Testis (tissue), 3 donors: ENCODE data around the gene SNIP1. TPM values are rescaled to one million over a fixed set of nuclear protein-coding genes. Genes with fewer than 3 reads are reported as not detected.
"Not testable (repeated sequence)": the region's sequence is repeated elsewhere in the genome, so short reads cannot be mapped to it uniquely, and the experiment has no call there.

Experiments
- DNase-seq: peaks from one replicate; pipeline ENCODE4 v3.0.0-alpha.2; 2019
- H3K27ac ChIP-seq, 2 donors: fragments of 200-600 bp; sonication (generic); one replicate each; pipeline ENCODE4 v1.5.1; 2019
- H3K27me3 ChIP-seq: fragments of 200-600 bp; sonication (generic); one replicate; pipeline ENCODE4 v1.5.1; 2019
- H3K36me3 ChIP-seq: fragments of 200-600 bp; sonication (generic); one replicate; pipeline ENCODE4 v1.5.1; 2017; ENCODE audit warnings: low read depth; ENCODE audit errors: missing control alignments
- H3K4me1 ChIP-seq: fragments of 200-600 bp; sonication (generic); one replicate; pipeline ENCODE4 v1.5.1; 2019
- H3K4me3 ChIP-seq, 2 donors: fragments of 200-600 bp; sonication (generic); one replicate each; pipeline ENCODE4 v1.5.1; 2017 to 2019
- H3K9me3 ChIP-seq: fragments of 200-600 bp; sonication (generic); one replicate; pipeline ENCODE4 v1.5.1; 2017
- POLR2A ChIP-seq: fragments of 450-650 bp; IDR thresholded peaks from one replicate; pipeline ENCODE4 v1.6.1; 2017; ENCODE audit warnings: antibody characterized with exemption, mild to moderate bottlenecking, moderate library complexity
- WGBS, 2 donors: methylation state at CpG; one replicate each; pipeline ENCODE4 v1.1.5; 2018; 5-methylcytosine and 5-hydroxymethylcytosine counted together
- intact Hi-C: fragments of 100-400 bp; cut with DNase I; formaldehyde crosslinking; loops from one replicate; pipeline ENCODE4 v1.15.1; 2023; ENCODE audit warnings: low total_unique reads
- polyA plus RNA-seq: library from polyadenylated mRNA; stranded (reverse); fragments of 350-450 nt; fragmentation: Illumina TruSeq; extraction: RNeasy Lipid Tissue Mini Kit (QIAGEN cat#74804); gene quantifications from one replicate; pipeline ENCODE4 v1.2.3, GENCODE V29; 2014; ENCODE audit warnings: low read depth, low replicate concordance; ENCODE audit not compliant: insufficient read depth
- total RNA-seq, 2 donors: library from RNA; depleted of rRNA; stranded (reverse); fragments of >200 nt; gene quantifications; one replicate each; pipeline ENCODE4 v1.2.3, GENCODE V29; 2016
- TF ChIP-seq, protein P1 (sequence below), 3 experiments: fragments of 450-650 bp in 2 of 3; fragments of 200-600 bp in 1 of 3; sonication (generic) in 1 of 3; IDR thresholded peaks; one replicate each; pipeline ENCODE4 v1.5.1; 2016 to 2019; ENCODE audit warnings: antibody characterized with exemption in 3 of 3, mild to moderate bottlenecking in 2 of 3, moderate library complexity in 1 of 3

Gene SNIP1
- total and polyA plus RNA-seq, 3 donors from 2014 or later: 16.8 to 51.4 (median 33.7) TPM

GRCh38 chr1:37509181-37509580 is 44.9 kb downstream of the SNIP1 start:
- Histone ChIP-seq H3K27me3 (no peaks in the 10 kb centered on the region), H3K36me3 (no peaks in the 10 kb centered on the region), H3K9me3 (no peaks in the 10 kb centered on the region), H3K4me1 (peaks cover 5% of the 10 kb centered on the region), H3K4me3 (no peak overlapping the region), H3K27ac (no peak overlapping the region)
- WGBS, 2 donors: 89 to 92% methylated on average over 4 of the region's 4 CpGs
- no peak for TF ChIP-seq POLR2A
- TF ChIP-seq, protein P1, sequence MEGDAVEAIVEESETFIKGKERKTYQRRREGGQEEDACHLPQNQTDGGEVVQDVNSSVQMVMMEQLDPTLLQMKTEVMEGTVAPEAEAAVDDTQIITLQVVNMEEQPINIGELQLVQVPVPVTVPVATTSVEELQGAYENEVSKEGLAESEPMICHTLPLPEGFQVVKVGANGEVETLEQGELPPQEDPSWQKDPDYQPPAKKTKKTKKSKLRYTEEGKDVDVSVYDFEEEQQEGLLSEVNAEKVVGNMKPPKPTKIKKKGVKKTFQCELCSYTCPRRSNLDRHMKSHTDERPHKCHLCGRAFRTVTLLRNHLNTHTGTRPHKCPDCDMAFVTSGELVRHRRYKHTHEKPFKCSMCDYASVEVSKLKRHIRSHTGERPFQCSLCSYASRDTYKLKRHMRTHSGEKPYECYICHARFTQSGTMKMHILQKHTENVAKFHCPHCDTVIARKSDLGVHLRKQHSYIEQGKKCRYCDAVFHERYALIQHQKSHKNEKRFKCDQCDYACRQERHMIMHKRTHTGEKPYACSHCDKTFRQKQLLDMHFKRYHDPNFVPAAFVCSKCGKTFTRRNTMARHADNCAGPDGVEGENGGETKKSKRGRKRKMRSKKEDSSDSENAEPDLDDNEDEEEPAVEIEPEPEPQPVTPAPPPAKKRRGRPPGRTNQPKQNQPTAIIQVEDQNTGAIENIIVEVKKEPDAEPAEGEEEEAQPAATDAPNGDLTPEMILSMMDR (IDR thresholded peaks at IDR 0.05): no peak
- no peak for DNase-seq
- intact Hi-C loops: no loop called here

GRCh38 chr1:37506740-37507139 is 47.4 kb downstream of the SNIP1 start:
- TF ChIP-seq, protein P1 (IDR thresholded peaks at IDR 0.05): no peak
- no peak for TF ChIP-seq POLR2A
- intact Hi-C loops: no loop called here
- no peak overlapping the region for H3K27ac ChIP-seq

DNA sequence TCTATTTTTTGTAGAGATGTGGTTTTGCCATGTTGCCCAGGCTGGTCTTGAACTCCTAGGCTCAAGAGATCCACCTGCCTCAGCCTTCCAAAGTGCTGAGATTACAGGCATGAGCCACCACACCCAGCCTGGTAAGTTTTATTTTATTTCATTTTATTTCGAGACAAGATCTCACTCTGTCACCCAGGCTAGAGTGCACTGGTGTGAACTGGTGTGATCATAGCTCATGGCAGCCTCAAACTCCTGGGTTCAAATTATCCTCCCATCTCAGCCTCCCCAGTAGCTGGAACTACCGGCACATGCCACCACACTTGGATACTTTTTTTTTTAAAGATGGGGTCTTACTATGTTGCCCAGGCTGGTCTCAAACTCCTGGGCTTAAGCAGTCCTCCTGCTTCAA is 51.3 kb downstream of the SNIP1 start:
- H3K9me3 ChIP-seq, DNase-seq, H3K27ac ChIP-seq, H3K36me3 ChIP-seq, intact Hi-C loops, H3K27me3 ChIP-seq, H3K4me1 ChIP-seq, H3K4me3 ChIP-seq: not testable (repeated sequence)
- WGBS, 2 donors: 97 to 100% methylated on average over 2 of the region's 2 CpGs

More at GRCh38 chr1:37506740-37507139, 47.4 kb downstream of the SNIP1 start:
- H3K9me3 ChIP-seq: no peaks in the 10 kb centered on the region
- H3K4me1 ChIP-seq: no peaks in the 10 kb centered on the region
- no peak overlapping the region for H3K4me3 ChIP-seq
- no peaks in the 10 kb centered on the region for H3K27me3 ChIP-seq
- DNase-seq: peak; percentile 7
- H3K36me3 ChIP-seq: no peaks in the 10 kb centered on the region
- 58 to 98% methylated on average over 2 of the region's 2 CpGs for WGBS, 2 donors

GRCh38 chr1:37502104-37502503 is 52.0 kb downstream of the SNIP1 start:
- H3K27ac ChIP-seq: no peak overlapping the region
- intact Hi-C loops: no loop called here
- H3K27me3 ChIP-seq: no peaks in the 10 kb centered on the region
- no peak overlapping the region for H3K4me3 ChIP-seq
- H3K9me3 ChIP-seq: no peaks in the 10 kb centered on the region
- peaks cover 6% of the 10 kb centered on the region for H3K4me1 ChIP-seq
- DNase-seq: peak; percentile 9
- TF ChIP-seq, protein P1 (IDR thresholded peaks at IDR 0.05): no peak
- TF ChIP-seq POLR2A: no peak
- H3K36me3 ChIP-seq: no peaks in the 10 kb centered on the region

GRCh38 chr1:37501661-37502060 is 52.4 kb downstream of the SNIP1 start:
- intact Hi-C loops: no loop called here
- Histone ChIP-seq H3K27me3 (no peaks in the 10 kb centered on the region), H3K4me3 (no peak overlapping the region), H3K36me3 (no peaks in the 10 kb centered on the region), H3K9me3 (no peaks in the 10 kb centered on the region), H3K4me1 (peaks cover 6% of the 10 kb centered on the region), H3K27ac (no peak overlapping the region)
- WGBS, 2 donors: 81 to 83% methylated on average over 5 of the region's 5 CpGs
- peak; percentile 13 for DNase-seq
- TF ChIP-seq, protein P1 (IDR thresholded peaks at IDR 0.05): no peak
- TF ChIP-seq POLR2A: no peak
